Peyer's patch (tissue), 4 donors: Measurements from ENCODE around the gene RALGPS1.

Source experiments
- POLR2A ChIP-seq, 2 donors: fragments of 450-650 bp; IDR thresholded peaks; one replicate each; pipeline ENCODE4 v1.5.1; 2017; ENCODE audit warnings: antibody characterized with exemption in 2 of 2, mild to moderate bottlenecking in 2 of 2, moderate library complexity in 2 of 2
- TF ChIP-seq, protein P1 (sequence below), 6 experiments: fragments of 450-650 bp in 4 of 6; fragments of 200-600 bp in 2 of 6; sonication (generic) in 1 of 6; IDR thresholded peaks; one replicate each; pipeline ENCODE4 v1.5.1; 2017 to 2019; ENCODE audit warnings: antibody characterized with exemption in 6 of 6, mild to moderate bottlenecking in 3 of 6, moderate library complexity in 1 of 6

- no peak for TF ChIP-seq POLR2A (IDR thresholded peaks at IDR 0.05)
- TF ChIP-seq, protein P1, sequence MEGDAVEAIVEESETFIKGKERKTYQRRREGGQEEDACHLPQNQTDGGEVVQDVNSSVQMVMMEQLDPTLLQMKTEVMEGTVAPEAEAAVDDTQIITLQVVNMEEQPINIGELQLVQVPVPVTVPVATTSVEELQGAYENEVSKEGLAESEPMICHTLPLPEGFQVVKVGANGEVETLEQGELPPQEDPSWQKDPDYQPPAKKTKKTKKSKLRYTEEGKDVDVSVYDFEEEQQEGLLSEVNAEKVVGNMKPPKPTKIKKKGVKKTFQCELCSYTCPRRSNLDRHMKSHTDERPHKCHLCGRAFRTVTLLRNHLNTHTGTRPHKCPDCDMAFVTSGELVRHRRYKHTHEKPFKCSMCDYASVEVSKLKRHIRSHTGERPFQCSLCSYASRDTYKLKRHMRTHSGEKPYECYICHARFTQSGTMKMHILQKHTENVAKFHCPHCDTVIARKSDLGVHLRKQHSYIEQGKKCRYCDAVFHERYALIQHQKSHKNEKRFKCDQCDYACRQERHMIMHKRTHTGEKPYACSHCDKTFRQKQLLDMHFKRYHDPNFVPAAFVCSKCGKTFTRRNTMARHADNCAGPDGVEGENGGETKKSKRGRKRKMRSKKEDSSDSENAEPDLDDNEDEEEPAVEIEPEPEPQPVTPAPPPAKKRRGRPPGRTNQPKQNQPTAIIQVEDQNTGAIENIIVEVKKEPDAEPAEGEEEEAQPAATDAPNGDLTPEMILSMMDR (IDR thresholded peaks at IDR 0.05): no peak
Observed at GRCh38 chr9:127142291-127142690, 227.7 kb downstream of the RALGPS1 start.
